Natural killer cell treated with Interleukin-12 subunit alpha and Interleukin-12 subunit beta and Interleukin-15 and Interleukin-18, amount 100 ng/mL, for 72 hours (primary cell): Measurements from ENCODE around the gene SNX30. TPM values are rescaled to one million over a fixed set of nuclear protein-coding genes. Genes with fewer than 3 reads are reported as not detected.

ENCODE experiments used
- ATAC-seq, 2 donors: fragments of 150-1000 bp; cut with Tn5 transposase in 1 of 2; sonication (Bioruptor Pico), chemical (Tn5 transposase) in 1 of 2; 2 replicates each; pipeline ENCODE4 v1.10.0; 2021
- DNase-seq: peaks from one replicate; pipeline ENCODE4 v3.0.0; 2022; ENCODE audit warnings: low spot score
- H3K27ac Mint-ChIP-seq, 2 donors: 1 replicate in 1 of 2; 2 replicates in 1 of 2; pipeline ENCODE4 v1.8.0; 2022; ENCODE audit warnings: mixed read lengths in 2 of 2, mild to moderate bottlenecking in 1 of 2, moderate library complexity in 1 of 2
- H3K27me3 Mint-ChIP-seq, 2 donors: 1 replicate in 1 of 2; 2 replicates in 1 of 2; pipeline ENCODE4 v1.8.0; 2022; ENCODE audit warnings: mixed read lengths in 2 of 2
- H3K36me3 Mint-ChIP-seq: one replicate; pipeline ENCODE4 v1.8.0; 2022; ENCODE audit warnings: mixed read lengths
- H3K4me1 Mint-ChIP-seq, 2 donors: 1 replicate in 1 of 2; 2 replicates in 1 of 2; pipeline ENCODE4 v1.8.0; 2022; ENCODE audit warnings: low read depth in 2 of 2, mixed read lengths in 2 of 2, mild to moderate bottlenecking in 1 of 2
- H3K4me3 Mint-ChIP-seq: one replicate; pipeline ENCODE4 v1.8.0; 2022; ENCODE audit warnings: mixed read lengths
- H3K9me3 Mint-ChIP-seq: 2 replicates; pipeline ENCODE4 v1.8.0; 2022; ENCODE audit warnings: mixed read lengths
- total RNA-seq, 2 donors: library from RNA; stranded (reverse); gene quantifications; one replicate each; pipeline ENCODE4 v1.2.3, GENCODE V29; 2022

Gene SNX30
- total RNA-seq, 2 donors from 2014 or later, result 6.1 to 6.2 TPM

DNA sequence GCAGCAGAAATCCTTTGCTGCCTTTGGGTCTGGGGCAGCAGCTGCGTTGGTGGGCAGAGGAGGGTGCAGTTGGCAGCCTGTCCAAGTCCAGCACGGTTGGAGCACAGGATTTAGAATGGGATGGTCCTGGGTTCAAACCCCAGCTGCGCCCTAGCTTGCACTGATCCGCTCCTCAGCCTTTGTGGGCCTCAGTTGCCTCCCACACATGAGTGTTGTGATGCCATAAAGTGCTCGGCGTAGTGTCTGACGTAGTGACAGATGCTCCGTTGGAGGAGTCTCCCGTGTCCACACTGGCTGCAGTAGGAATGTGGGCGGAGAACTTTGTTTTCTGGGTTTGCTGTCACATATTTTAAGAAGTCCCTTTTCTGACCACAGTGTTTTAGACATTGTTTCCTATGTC is 104.1 kb downstream of the SNX30 start:
- H3K27me3 Mint-ChIP-seq, result no peaks in the 10 kb centered on the region
- no peaks in the 10 kb centered on the region for H3K9me3 Mint-ChIP-seq
- H3K27ac Mint-ChIP-seq, result no peak overlapping the region
- no peaks in the 10 kb centered on the region for H3K36me3 Mint-ChIP-seq
- H3K4me3 Mint-ChIP-seq, result no peak overlapping the region
- ATAC-seq, result no peak
- no peaks in the 10 kb centered on the region for H3K4me1 Mint-ChIP-seq
- DNase-seq, result no peak

- H3K36me3 Mint-ChIP-seq, result no peaks in the 10 kb centered on the region
- H3K9me3 Mint-ChIP-seq, result no peaks in the 10 kb centered on the region
- DNase-seq (no peak), ATAC-seq (peak in 1 of 2 donors; percentile 31)
- H3K4me1 Mint-ChIP-seq, result no peaks in the 10 kb centered on the region
- no peak overlapping the region for H3K27ac Mint-ChIP-seq
- no peaks in the 10 kb centered on the region for H3K27me3 Mint-ChIP-seq
- no peak overlapping the region for H3K4me3 Mint-ChIP-seq
Measured at GRCh38 chr9:112856200-112856599, 105.6 kb downstream of the SNX30 start.

DNA sequence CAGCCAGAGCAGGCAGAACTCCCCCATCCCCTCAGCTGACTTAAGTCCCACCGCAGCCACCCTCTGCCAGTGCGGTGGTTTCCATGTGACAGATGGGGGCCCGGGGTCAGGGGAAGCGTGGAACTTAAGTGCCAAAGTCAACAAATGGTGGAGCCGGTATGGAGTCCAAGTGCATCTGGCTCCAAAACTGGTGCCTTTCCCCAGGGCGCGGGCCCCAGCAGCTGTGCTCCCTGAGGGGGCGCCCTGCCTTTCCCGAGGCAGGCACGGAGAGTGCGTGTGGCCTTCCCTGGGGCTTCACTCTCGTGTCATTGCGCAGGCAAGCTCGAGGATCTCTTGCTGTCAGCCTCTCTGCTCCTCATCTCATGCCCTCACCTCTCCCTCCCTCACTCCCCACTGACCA is 106.3 kb downstream of the SNX30 start:
- no peak for DNase-seq
- no peaks in the 10 kb centered on the region for H3K27me3 Mint-ChIP-seq
- no peaks in the 10 kb centered on the region for H3K36me3 Mint-ChIP-seq
- H3K9me3 Mint-ChIP-seq, result no peaks in the 10 kb centered on the region
- H3K27ac Mint-ChIP-seq, result no peak overlapping the region
- ATAC-seq, result no peak
- no peak overlapping the region for H3K4me3 Mint-ChIP-seq
- H3K4me1 Mint-ChIP-seq, result peaks cover 2 to 3% of the 10 kb centered on the region in 2 donors

DNA sequence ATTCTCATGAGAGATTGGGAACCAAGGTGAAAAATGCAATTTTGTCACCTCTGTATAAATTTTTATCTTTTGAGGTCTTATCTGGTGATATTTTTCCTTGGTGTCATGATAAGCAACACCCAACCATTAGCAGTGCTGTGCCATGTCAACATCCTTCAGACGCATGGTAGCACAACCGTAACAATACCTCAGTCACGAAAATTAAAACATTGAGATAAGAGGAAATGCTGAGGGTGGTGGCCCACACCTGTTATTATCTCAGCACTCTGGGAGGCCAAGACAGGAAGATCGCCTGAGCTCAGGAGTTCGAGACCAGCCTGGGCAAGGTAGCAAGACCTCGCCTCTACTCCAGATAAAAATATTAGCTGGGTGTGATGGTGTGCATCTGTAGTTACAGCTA is 107.4 kb downstream of the SNX30 start:
- no peak for DNase-seq
- Mint-ChIP-seq H3K9me3 (no peaks in the 10 kb centered on the region), H3K4me1 (peaks cover 10 to 13% of the 10 kb centered on the region in 2 donors), H3K27me3 (no peaks in the 10 kb centered on the region), H3K36me3 (no peaks in the 10 kb centered on the region), H3K4me3 (no peak overlapping the region), H3K27ac (no peak overlapping the region)
- no peak for ATAC-seq

DNA sequence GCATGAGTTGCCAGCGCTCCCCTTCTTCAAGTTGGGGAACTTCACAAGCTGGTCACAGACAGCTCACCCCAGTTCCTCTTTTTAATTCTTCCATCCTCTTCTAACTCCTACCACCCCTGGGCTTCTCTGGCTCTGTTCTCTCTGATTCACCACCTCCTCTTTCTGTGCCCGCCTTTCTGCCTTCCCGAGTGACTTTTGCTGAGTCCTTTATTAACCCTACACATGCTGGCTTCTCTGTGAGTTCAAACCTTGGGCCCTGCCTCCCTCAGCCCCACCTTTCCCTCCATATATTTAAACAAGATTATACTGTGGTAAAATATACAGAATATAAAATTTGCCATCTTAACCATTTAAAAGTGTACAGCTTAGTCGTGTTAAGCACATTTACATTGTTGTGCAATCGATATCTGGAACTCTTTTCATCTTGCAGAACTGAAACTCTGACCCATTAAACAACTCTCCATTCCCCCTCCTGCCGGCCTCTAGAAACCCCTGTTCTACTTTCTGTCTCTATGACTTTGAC is 108.1 kb downstream of the SNX30 start:
- Mint-ChIP-seq H3K4me1 (peaks cover 15 to 19% of the 10 kb centered on the region in 2 donors), H3K9me3 (no peaks in the 10 kb centered on the region), H3K4me3 (no peak overlapping the region), H3K27me3 (no peaks in the 10 kb centered on the region), H3K27ac (no peak overlapping the region), H3K36me3 (no peaks in the 10 kb centered on the region)
- no peak for DNase-seq
- ATAC-seq, result no peak

DNA sequence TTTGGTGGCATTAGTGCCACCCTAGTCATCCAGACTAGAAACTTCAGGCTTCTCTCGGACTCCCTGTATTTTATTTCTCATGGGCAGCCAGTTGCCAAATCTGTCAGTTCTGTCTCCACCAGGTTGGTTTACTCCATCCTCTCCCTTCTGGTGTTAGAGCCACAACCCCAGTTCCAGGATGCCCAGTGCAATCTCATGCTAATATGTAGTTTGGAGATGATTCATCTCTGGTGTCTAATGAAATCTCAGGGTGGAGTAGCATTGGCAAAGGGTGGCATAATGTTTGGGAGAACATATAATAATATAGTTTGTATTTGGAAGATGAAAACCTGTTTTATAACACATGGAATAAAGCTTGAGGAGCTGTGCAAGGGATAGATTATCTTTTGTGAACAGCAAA is 109.9 kb downstream of the SNX30 start:
- Mint-ChIP-seq H3K36me3 (no peaks in the 10 kb centered on the region), H3K9me3 (no peaks in the 10 kb centered on the region), H3K27ac (no peak overlapping the region), H3K4me3 (no peak overlapping the region), H3K4me1 (peaks cover 20 to 23% of the 10 kb centered on the region in 2 donors), H3K27me3 (no peaks in the 10 kb centered on the region)
- no peak for ATAC-seq
- no peak for DNase-seq

GRCh38 chr9:112861155-112861554 is 110.6 kb downstream of the SNX30 start:
- no peak overlapping the region for H3K4me3 Mint-ChIP-seq
- H3K36me3 Mint-ChIP-seq, result no peaks in the 10 kb centered on the region
- no peak for ATAC-seq
- H3K9me3 Mint-ChIP-seq, result no peaks in the 10 kb centered on the region
- H3K27me3 Mint-ChIP-seq, result no peaks in the 10 kb centered on the region
- no peak overlapping the region for H3K27ac Mint-ChIP-seq
- peaks cover 20 to 23% of the 10 kb centered on the region in 2 donors for H3K4me1 Mint-ChIP-seq
- DNase-seq, result no peak

GRCh38 chr9:112861638-112862555 is 111.3 kb downstream of the SNX30 start:
- ATAC-seq, result peak in 1 of 2 donors; percentile 65
- H3K9me3 Mint-ChIP-seq, result no peaks in the 10 kb centered on the region
- peaks cover 20 to 23% of the 10 kb centered on the region in 2 donors for H3K4me1 Mint-ChIP-seq
- no peak overlapping the region for H3K27ac Mint-ChIP-seq
- DNase-seq, result no peak
- no peak overlapping the region for H3K4me3 Mint-ChIP-seq
- H3K27me3 Mint-ChIP-seq, result no peaks in the 10 kb centered on the region
- no peaks in the 10 kb centered on the region for H3K36me3 Mint-ChIP-seq

- no peak for DNase-seq
- Mint-ChIP-seq H3K27ac (peak overlapping the region in 1 of 2 donors; percentile 41), H3K9me3 (no peaks in the 10 kb centered on the region)
Measured at GRCh38 chr9:112863214-112863613, 112.7 kb downstream of the SNX30 start.

DNA sequence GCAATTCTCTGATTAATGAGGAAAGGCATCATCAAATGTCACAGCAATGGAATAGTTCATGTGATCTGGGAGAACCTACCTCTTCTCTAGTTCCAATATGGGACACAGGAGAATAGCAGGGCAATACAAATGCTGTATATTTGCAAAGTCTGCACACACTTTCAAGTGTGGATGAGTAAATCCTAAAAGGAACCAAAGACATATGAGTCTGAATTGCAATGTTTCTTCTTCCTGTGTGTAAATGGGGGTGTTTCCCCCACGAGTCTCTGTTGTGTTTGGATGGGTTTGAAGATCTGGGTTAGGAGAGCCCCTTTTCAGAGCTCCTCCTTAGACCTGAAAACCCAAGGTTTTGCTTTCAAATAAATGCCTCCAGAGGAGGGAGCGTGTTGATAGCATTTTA is 113.2 kb downstream of the SNX30 start:
- ATAC-seq (peak in 1 of 2 donors; percentile 37), DNase-seq (no peak)
- Mint-ChIP-seq H3K9me3 (no peaks in the 10 kb centered on the region), H3K27ac (peak overlapping the region in 1 of 2 donors; percentile 41), H3K4me3 (peak overlapping the region; percentile 1), H3K36me3 (no peaks in the 10 kb centered on the region), H3K4me1 (peaks cover 27 to 29% of the 10 kb centered on the region in 2 donors), H3K27me3 (no peaks in the 10 kb centered on the region)

More at GRCh38 chr9:112863214-112863613, 112.7 kb downstream of the SNX30 start:
- H3K4me1 Mint-ChIP-seq, result peaks cover 27 to 29% of the 10 kb centered on the region in 2 donors
- no peaks in the 10 kb centered on the region for H3K27me3 Mint-ChIP-seq
- peak overlapping the region; percentile 1 for H3K4me3 Mint-ChIP-seq
- no peak for ATAC-seq
- H3K36me3 Mint-ChIP-seq, result no peaks in the 10 kb centered on the region

- DNase-seq, result no peak
- peaks cover 27 to 29% of the 10 kb centered on the region in 2 donors for H3K4me1 Mint-ChIP-seq
- no peak for ATAC-seq
- H3K9me3 Mint-ChIP-seq, result no peaks in the 10 kb centered on the region
- H3K27ac Mint-ChIP-seq, result no peak overlapping the region
- H3K27me3 Mint-ChIP-seq, result no peaks in the 10 kb centered on the region
- H3K4me3 Mint-ChIP-seq, result no peak overlapping the region
- no peaks in the 10 kb centered on the region for H3K36me3 Mint-ChIP-seq
Measured at GRCh38 chr9:112864403-112864802, 113.8 kb downstream of the SNX30 start.

- Mint-ChIP-seq H3K27me3 (no peaks in the 10 kb centered on the region), H3K9me3 (no peaks in the 10 kb centered on the region), H3K4me1 (peaks cover 27 to 29% of the 10 kb centered on the region in 2 donors), H3K4me3 (no peak overlapping the region), H3K36me3 (no peaks in the 10 kb centered on the region), H3K27ac (no peak overlapping the region)
- DNase-seq (no peak), ATAC-seq (no peak)
Measured at GRCh38 chr9:112864982-112865381, 114.4 kb downstream of the SNX30 start.

DNA sequence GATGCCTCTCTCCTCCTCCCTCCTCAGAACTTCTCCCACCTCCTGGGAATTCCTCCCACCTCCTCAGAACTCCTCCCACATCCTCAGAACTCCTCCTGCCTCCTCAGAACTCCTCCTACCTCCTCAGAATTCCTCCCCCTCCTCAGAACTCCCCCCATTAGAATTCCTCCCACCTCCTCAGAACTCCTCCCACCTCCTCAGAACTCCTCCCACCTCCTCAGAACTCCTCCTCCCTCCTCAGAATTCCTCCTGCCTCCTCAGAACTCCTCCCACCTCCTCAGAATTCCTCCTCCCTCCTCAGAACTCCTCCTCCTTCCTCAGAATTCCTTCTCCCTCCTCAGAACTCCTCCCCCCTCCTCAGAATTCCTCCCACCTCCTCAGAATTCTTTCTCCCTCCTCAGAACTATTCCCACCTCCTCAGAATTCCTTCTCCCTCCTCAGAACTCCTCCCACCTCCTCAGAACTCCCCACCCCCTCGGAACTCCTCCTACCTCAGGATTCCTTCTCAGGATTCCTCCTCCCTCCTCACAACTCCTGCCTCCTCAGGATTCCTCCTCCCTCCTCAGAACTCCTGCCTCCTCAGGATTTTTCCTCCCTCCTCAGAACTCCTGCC is 116.2 kb downstream of the SNX30 start:
- Mint-ChIP-seq H3K27me3 (no peaks in the 10 kb centered on the region), H3K36me3 (no peaks in the 10 kb centered on the region), H3K9me3 (no peaks in the 10 kb centered on the region), H3K4me1 (peaks cover 26% of the 10 kb centered on the region in 2 donors), H3K27ac (peak overlapping the region in 1 of 2 donors; percentile 59), H3K4me3 (no peak overlapping the region)
- ATAC-seq (no peak), DNase-seq (no peak)
